SK-N-SH treated with all-trans-retinoic acid at 6 μM for 48 hours (cell line): ENCODE results near the gene TUBA3E.

ENCODE experiments used
- ISL1 ChIP-seq: fragments of 250-450 bp; sonication (Bioruptor Pico); IDR thresholded peaks from 2 replicates; pipeline ENCODE4 v2.1.2; 2022; ENCODE audit warnings: mild to moderate bottlenecking, moderate library complexity
- PATZ1 ChIP-seq: fragments of 250-450 bp; sonication (Bioruptor Pico); IDR thresholded peaks from 2 replicates; pipeline ENCODE4 v1.8.0; 2020; ENCODE audit warnings: mild to moderate bottlenecking, moderate library complexity, borderline replicate concordance
- ZC3H10 ChIP-seq: fragments of 250-450 bp; sonication (Bioruptor Pico); IDR thresholded peaks from 2 replicates; pipeline ENCODE4 v1.5.1; 2021; ENCODE audit warnings: mild to moderate bottlenecking, moderate library complexity
- ZFP3 ChIP-seq: fragments of 250-450 bp; sonication (Bioruptor Pico); IDR thresholded peaks from 2 replicates; pipeline ENCODE4 v1.5.0; 2020; ENCODE audit warnings: mild to moderate bottlenecking, moderate library complexity
- ZNF70 ChIP-seq: fragments of 450-650 bp; formaldehyde crosslinking; IDR thresholded peaks from 2 replicates; pipeline ENCODE4 v1.5.0; 2020; ENCODE audit warnings: mild to moderate bottlenecking, moderate library complexity

- TF ChIP-seq PATZ1, result no peak
- no peak for TF ChIP-seq ZC3H10 (CRISPR knock-in tag)
- no peak for TF ChIP-seq ISL1 (CRISPR knock-in tag)
- TF ChIP-seq ZFP3, result no peak
- no peak for TF ChIP-seq ZNF70 (CRISPR knock-in tag)
Measured at GRCh38 chr2:130158631-130159030, 39.6 kb downstream of the TUBA3E start.
